IMR-90 (cell line): Measurements from ENCODE around the gene NTSR1. TPM values are rescaled to one million over a fixed set of nuclear protein-coding genes. Genes with fewer than 3 reads are reported as not detected.
A peak's percentile ranks its signal among the peaks of the same experiment; 100 is the strongest.

Experiments used
- ATAC-seq: fragments of 200-7000 bp; cut with Tn5 transposase; 2 replicates; pipeline ENCODE4 v1.9.1; 2020; ENCODE audit warnings: low read depth, mild to moderate bottlenecking, moderate library complexity
- BruUV-seq: library from RNA; stranded (reverse); fragments of 400-500 nt; replicated peaks from 2 replicates; lab custom pipeline; 2021; lab: Mats Ljungman, UMichigan
- CTCF ChIA-PET: fragments of 300-600 bp; formaldehyde crosslinking; extraction: SDS; loops from one replicate; lab custom pipeline; 2021; ENCODE audit warnings: antibody characterized with exemption; lab: Yijun Ruan, JAX
- POLR2A ChIA-PET: fragments of 300-600 bp; sonication (Branson Sonifier 250); formaldehyde crosslinking; loops from one replicate; lab custom pipeline; 2022; ENCODE audit warnings: antibody characterized with exemption; ENCODE audit not compliant: unreplicated experiment; lab: Charles Lee
- DNase-seq: peaks from one replicate; pipeline ENCODE4 v3.0.0; 2013
- H2AFZ ChIP-seq: replicated peaks from 2 replicates; pipeline ENCODE3; 2013; ENCODE audit warnings: low read length, mild to moderate bottlenecking; ENCODE audit not compliant: poor library complexity
- H2AK5ac ChIP-seq: 2 replicates; pipeline ENCODE4 v1.6.1; 2013; ENCODE audit warnings: low read depth, low read length, inconsistent platforms
- H2AK9ac ChIP-seq: replicated peaks from 2 replicates; pipeline ENCODE3; 2013; ENCODE audit warnings: mild to moderate bottlenecking, low read depth, low read length, moderate library complexity; ENCODE audit not compliant: poor library complexity
- H2BK120ac ChIP-seq: 2 replicates; pipeline ENCODE4 v1.6.1; 2013; ENCODE audit warnings: low read depth, low read length, inconsistent platforms
- H2BK15ac ChIP-seq: 3 replicates; pipeline ENCODE4 v1.6.1; 2013; ENCODE audit warnings: low read depth, low read length, inconsistent platforms
- H2BK20ac ChIP-seq: 2 replicates; pipeline ENCODE4 v1.6.1; 2013; ENCODE audit warnings: low read depth, mild to moderate bottlenecking, inconsistent platforms, low read length, moderate library complexity
- H2BK5ac ChIP-seq: 2 replicates; pipeline ENCODE4 v1.6.1; 2013; ENCODE audit warnings: mild to moderate bottlenecking, low read depth, low read length, inconsistent platforms; ENCODE audit not compliant: poor library complexity, severe bottlenecking
- H3K14ac ChIP-seq: replicated peaks from 2 replicates; pipeline ENCODE4 v1.6.1; 2013; ENCODE audit warnings: low read depth, low read length, inconsistent platforms
- H3K18ac ChIP-seq: 2 replicates; pipeline ENCODE4 v1.6.1; 2013; ENCODE audit warnings: low read depth, low read length, control low read depth
- H3K23ac ChIP-seq: 2 replicates; pipeline ENCODE4 v1.6.1; 2013; ENCODE audit warnings: low read depth, low read length, inconsistent platforms
- H3K27ac ChIP-seq: 2 replicates; pipeline ENCODE4 v1.5.1; 2013; ENCODE audit warnings: mild to moderate bottlenecking, control low read depth, low read length; ENCODE audit not compliant: insufficient read depth
- H3K27me3 ChIP-seq: 2 replicates; pipeline ENCODE4 v1.6.1; 2013; ENCODE audit warnings: low read length; ENCODE audit not compliant: control insufficient read depth, insufficient read depth
- H3K36me3 ChIP-seq: 2 replicates; pipeline ENCODE4 v1.6.1; 2013; ENCODE audit warnings: low read length, mixed read lengths; ENCODE audit not compliant: control insufficient read depth, insufficient read depth
- H3K4ac ChIP-seq: 2 replicates; pipeline ENCODE4 v1.6.1; 2013; ENCODE audit warnings: low read depth, low read length, inconsistent platforms
- H3K4me1 ChIP-seq: 2 replicates; pipeline ENCODE4 v1.6.1; 2013; ENCODE audit warnings: low read length, mixed read lengths; ENCODE audit not compliant: control insufficient read depth, insufficient read depth
- H3K4me2 ChIP-seq: 2 replicates; pipeline ENCODE4 v1.6.1; 2013; ENCODE audit warnings: low read depth, mild to moderate bottlenecking, control low read depth, low read length, moderate library complexity
- H3K4me3 ChIP-seq: 2 replicates; pipeline ENCODE4 v1.5.1; 2013; ENCODE audit warnings: low read depth, mild to moderate bottlenecking, control low read depth, low read length, moderate library complexity; ENCODE audit not compliant: insufficient read depth
- H3K56ac ChIP-seq: 2 replicates; pipeline ENCODE4 v1.6.1; 2013; ENCODE audit warnings: low read length, inconsistent platforms; ENCODE audit not compliant: insufficient read depth; ENCODE audit errors: extremely low read depth
- H3K79me1 ChIP-seq, 2 experiments: 2 replicates each; pipeline ENCODE4 v1.6.1; 2013; ENCODE audit warnings: low read length in 2 of 2, inconsistent platforms in 1 of 2, low read depth in 1 of 2
- H3K9ac ChIP-seq: 2 replicates; pipeline ENCODE4 v1.6.1; 2013; ENCODE audit warnings: low read depth, low read length, control low read depth
- H3K9me1 ChIP-seq: 2 replicates; pipeline ENCODE4 v1.6.1; 2013; ENCODE audit warnings: low read length, inconsistent platforms; ENCODE audit not compliant: insufficient read depth
- H3K9me3 ChIP-seq: 2 replicates; pipeline ENCODE4 v1.6.1; 2013; ENCODE audit warnings: low read length; ENCODE audit not compliant: control insufficient read depth, insufficient read depth
- H4K20me1 ChIP-seq: 2 replicates; pipeline ENCODE4 v1.6.1; 2013; ENCODE audit warnings: low read length, inconsistent platforms; ENCODE audit not compliant: insufficient read depth
- H4K5ac ChIP-seq: 2 replicates; pipeline ENCODE4 v1.6.1; 2013; ENCODE audit warnings: mild to moderate bottlenecking, low read depth, low read length, control low read depth
- H4K8ac ChIP-seq, 2 experiments: 2 replicates each; pipeline ENCODE4 v1.6.1; 2013; ENCODE audit warnings: low read depth in 2 of 2, low read length in 2 of 2, control low read depth in 1 of 2, inconsistent platforms in 1 of 2
- H4K91ac ChIP-seq: 2 replicates; pipeline ENCODE4 v1.6.1; 2013; ENCODE audit warnings: low read depth, low read length, inconsistent platforms; ENCODE audit not compliant: insufficient read depth
- CEBPB ChIP-seq: IDR thresholded peaks from 2 replicates; pipeline ENCODE4 v1.6.1; 2012; ENCODE audit warnings: low read depth, low read length, improper control_type of control experiment
- CHD1 ChIP-seq: IDR thresholded peaks from 2 replicates; pipeline ENCODE4 v1.6.1; 2012; ENCODE audit warnings: low read depth, low read length, improper control_type of control experiment
- FOS ChIP-seq: fragments of 150-350 bp; IDR thresholded peaks from 2 replicates; pipeline ENCODE4 v1.6.1; 2016; ENCODE audit warnings: low read depth, low read length
- MAZ ChIP-seq: IDR thresholded peaks from 2 replicates; pipeline ENCODE4 v1.6.1; 2012; ENCODE audit warnings: low read depth, mild to moderate bottlenecking, low read length, improper control_type of control experiment, moderate library complexity, borderline replicate concordance
- MXI1 ChIP-seq: IDR thresholded peaks from 2 replicates; pipeline ENCODE4 v1.6.1; 2012; ENCODE audit warnings: low read depth, mild to moderate bottlenecking, low read length, moderate library complexity, borderline replicate concordance
- NFE2L2 ChIP-seq: fragments of 150-350 bp; IDR thresholded peaks from 2 replicates; pipeline ENCODE4 v1.6.1; 2016; ENCODE audit warnings: low read depth, mild to moderate bottlenecking, low read length
- POLR2A ChIP-seq: IDR thresholded peaks from 2 replicates; pipeline ENCODE4 v1.6.1; 2012; ENCODE audit warnings: mild to moderate bottlenecking, low read depth, low read length
- RAD21 ChIP-seq: IDR thresholded peaks from 2 replicates; pipeline ENCODE4 v1.6.1; 2012; ENCODE audit warnings: low read length, improper control_type of control experiment
- RCOR1 ChIP-seq: IDR thresholded peaks from 2 replicates; pipeline ENCODE4 v1.6.1; 2012; ENCODE audit warnings: mild to moderate bottlenecking, low read length, improper control_type of control experiment; ENCODE audit not compliant: insufficient replicate concordance
- RFX5 ChIP-seq: IDR thresholded peaks from 2 replicates; pipeline ENCODE4 v1.8.0; 2012; ENCODE audit warnings: low read depth, mild to moderate bottlenecking, low read length, moderate library complexity
- SMC3 ChIP-seq: fragments of 150-350 bp; IDR thresholded peaks from 2 replicates; pipeline ENCODE4 v1.6.1; 2016; ENCODE audit warnings: low read depth, mild to moderate bottlenecking, antibody characterized with exemption, low read length, moderate library complexity
- USF2 ChIP-seq: fragments of 150-350 bp; IDR thresholded peaks from 2 replicates; pipeline ENCODE4 v1.6.1; 2017; ENCODE audit warnings: mild to moderate bottlenecking, antibody characterized with exemption, low read length, low read depth
- WGBS, 2 experiments: methylation state at CpG; one replicate each; pipeline versions ENCODE4 v1.1.5 to v1.1.7; 2013; ENCODE audit warnings: missing lambda C conversion rate in 2 of 2; ENCODE audit not compliant: insufficient read length in 1 of 2; ENCODE audit errors: extremely low coverage in 2 of 2; 5-methylcytosine and 5-hydroxymethylcytosine counted together
- dilution Hi-C: fragments of 300-500 bp; cut with HindIII; formaldehyde crosslinking; loops from one replicate; pipeline ENCODE4 v1.14.3; 2018; ENCODE audit warnings: low sequenced_read_pairs; ENCODE audit not compliant: unreplicated experiment
- in situ Hi-C: fragments of 300-500 bp; cut with MboI; formaldehyde crosslinking; loops from 3 replicates; pipeline ENCODE4 v1.14.3; 2019; ENCODE audit warnings: low sequenced_read_pairs, inconsistent platforms, mixed read lengths
- intact Hi-C: fragments of 100-400 bp; cut with micrococcal nuclease; formaldehyde crosslinking; loops from 2 replicates; pipeline ENCODE4 v1.10.0; 2022
- polyA plus RNA-seq, 3 experiments: library from polyadenylated mRNA; depleted of rRNA; stranded (reverse); fragments of >200 nt; gene quantifications; 2 replicates each; pipeline ENCODE4 v1.2.3, GENCODE V29; 2012; ENCODE audit warnings: low replicate concordance in 1 of 3
- total RNA-seq: library from RNA; depleted of rRNA; stranded (reverse); fragments of >200 nt; gene quantifications from 2 replicates; pipeline ENCODE4 v1.2.3, GENCODE V29; 2012
- TF ChIP-seq, protein P1 (sequence below): fragments of 150-350 bp; IDR thresholded peaks from 2 replicates; pipeline ENCODE4 v1.6.1; 2016; ENCODE audit warnings: low read depth, mild to moderate bottlenecking, low read length, moderate library complexity, borderline replicate concordance
- TF ChIP-seq, protein P2 (sequence below): conservative IDR thresholded peaks from 2 replicates; pipeline ENCODE4 v1.5.1; 2012; ENCODE audit warnings: mild to moderate bottlenecking, low read depth, low read length, improper control_type of control experiment

The NTSR1 gene
- total and polyA plus RNA-seq, 2 of the 4 experiments (the other 2 are of a cell fraction) = 0.54 to 1.8 TPM

DNA sequence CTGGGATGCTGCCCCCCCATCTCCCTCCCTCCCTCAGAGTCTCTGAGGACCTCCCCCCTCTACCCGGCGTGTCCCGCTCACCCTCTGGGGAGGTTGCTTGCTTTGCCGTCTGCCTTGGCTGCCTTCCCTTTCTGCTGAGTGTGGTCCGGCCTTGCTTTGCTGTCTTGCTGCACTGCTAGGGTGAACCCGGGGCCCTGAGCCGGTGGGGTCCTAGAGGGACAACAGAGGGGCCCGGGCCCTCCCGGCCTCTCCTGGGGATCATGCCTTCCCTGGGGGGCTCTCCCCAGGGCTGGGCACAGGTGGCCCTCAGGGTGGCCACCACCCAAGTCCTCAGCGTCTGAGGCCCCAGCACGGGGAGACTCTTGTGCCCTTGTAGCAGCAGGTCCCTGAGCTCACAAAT lies 47.0 kb upstream of the NTSR1 start:
- Histone ChIP-seq H3K79me1 (no peaks in the 10 kb centered on the region), H3K27ac (no peak overlapping the region), H2BK120ac (0 out of 2 replicates have a peak overlapping the region, but pooled peaks have one; percentile 40), H3K18ac (no peak overlapping the region), H3K36me3 (no peaks in the 10 kb centered on the region), H3K23ac (no peak overlapping the region), H4K20me1 (no peaks in the 10 kb centered on the region; the same call in 1 of the 2 replicates), H4K8ac (no peak overlapping the region), H4K5ac (no peak overlapping the region), H3K9me3 (no peaks in the 10 kb centered on the region), H3K9me1 (no peaks in the 10 kb centered on the region), H2AFZ (peak overlapping the region; percentile 8), H3K14ac (no peak overlapping the region), H4K91ac (no peak overlapping the region), H2BK5ac (no peak overlapping the region), H2AK9ac (peak overlapping the region; percentile 47), H3K9ac (no peak overlapping the region), H2BK15ac (no peak overlapping the region), H3K27me3 (no peaks in the 10 kb centered on the region), H2AK5ac (peak overlapping the region; percentile 90), H3K4ac (peak overlapping the region; percentile 8; the same call in 1 of the 2 replicates), H3K4me2 (no peak overlapping the region), H3K4me3 (no peak overlapping the region), H3K4me1 (peaks cover 5% of the 10 kb centered on the region), H2BK20ac (0 out of 2 replicates have a peak overlapping the region, but pooled peaks have one; percentile 18), H3K56ac (no peak overlapping the region)
- in situ Hi-C loops = no loop called here
- BruUV-seq = no TSS peak
- 62% methylated on average over 8 of the region's 11 CpGs; no CpG with 5 or more reads in 1 of the 2 experiments for WGBS, 2 experiments
- no peak for ATAC-seq
- intact Hi-C loops = no loop called here
- DNase-seq = no peak
- ChIA-PET POLR2A (no interaction called here), CTCF (no interaction called here)
- dilution Hi-C loops = no loop called here
- TF ChIP-seq USF2 (no peak), SMC3 (no peak), RAD21 (no peak), CHD1 (no peak), CEBPB (no peak), MAZ (no peak), RCOR1 (no peak), POLR2A (no peak), NFE2L2 (no peak), FOS (no peak), RFX5 (no peak), MXI1 (no peak)
- TF ChIP-seq, protein P1, sequence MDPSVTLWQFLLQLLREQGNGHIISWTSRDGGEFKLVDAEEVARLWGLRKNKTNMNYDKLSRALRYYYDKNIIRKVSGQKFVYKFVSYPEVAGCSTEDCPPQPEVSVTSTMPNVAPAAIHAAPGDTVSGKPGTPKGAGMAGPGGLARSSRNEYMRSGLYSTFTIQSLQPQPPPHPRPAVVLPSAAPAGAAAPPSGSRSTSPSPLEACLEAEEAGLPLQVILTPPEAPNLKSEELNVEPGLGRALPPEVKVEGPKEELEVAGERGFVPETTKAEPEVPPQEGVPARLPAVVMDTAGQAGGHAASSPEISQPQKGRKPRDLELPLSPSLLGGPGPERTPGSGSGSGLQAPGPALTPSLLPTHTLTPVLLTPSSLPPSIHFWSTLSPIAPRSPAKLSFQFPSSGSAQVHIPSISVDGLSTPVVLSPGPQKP = no peak
- TF ChIP-seq, protein P2, sequence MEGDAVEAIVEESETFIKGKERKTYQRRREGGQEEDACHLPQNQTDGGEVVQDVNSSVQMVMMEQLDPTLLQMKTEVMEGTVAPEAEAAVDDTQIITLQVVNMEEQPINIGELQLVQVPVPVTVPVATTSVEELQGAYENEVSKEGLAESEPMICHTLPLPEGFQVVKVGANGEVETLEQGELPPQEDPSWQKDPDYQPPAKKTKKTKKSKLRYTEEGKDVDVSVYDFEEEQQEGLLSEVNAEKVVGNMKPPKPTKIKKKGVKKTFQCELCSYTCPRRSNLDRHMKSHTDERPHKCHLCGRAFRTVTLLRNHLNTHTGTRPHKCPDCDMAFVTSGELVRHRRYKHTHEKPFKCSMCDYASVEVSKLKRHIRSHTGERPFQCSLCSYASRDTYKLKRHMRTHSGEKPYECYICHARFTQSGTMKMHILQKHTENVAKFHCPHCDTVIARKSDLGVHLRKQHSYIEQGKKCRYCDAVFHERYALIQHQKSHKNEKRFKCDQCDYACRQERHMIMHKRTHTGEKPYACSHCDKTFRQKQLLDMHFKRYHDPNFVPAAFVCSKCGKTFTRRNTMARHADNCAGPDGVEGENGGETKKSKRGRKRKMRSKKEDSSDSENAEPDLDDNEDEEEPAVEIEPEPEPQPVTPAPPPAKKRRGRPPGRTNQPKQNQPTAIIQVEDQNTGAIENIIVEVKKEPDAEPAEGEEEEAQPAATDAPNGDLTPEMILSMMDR = no peak
